NCI-H510A (cell line): ENCODE measurements around the gene SNED1.

Experiments
- DNase-seq: peaks from one replicate; lab custom pipeline; 2025; lab: John Stamatoyannopoulos, UW

The SNED1 gene

GRCh38 chr2:240997856-240998705 lies at the start of gene SNED1:
Gene SNED1 (plus strand): TSS chr2:240998618. CDS start chr2:240998838, 220 bp downstream.
- DNase-seq: peak; percentile 76

- DNase-seq: no peak
Observed at GRCh38 chr2:240948905-240949790, 49.3 kb upstream of the SNED1 start.

- DNase-seq: no peak
Observed at GRCh38 chr2:240949791-240950705, 48.4 kb upstream of the SNED1 start.

GRCh38 chr2:240951045-240951594 lies 47.3 kb upstream of the SNED1 start:
- DNase-seq: no peak

- no peak for DNase-seq
Observed at GRCh38 chr2:240952496-240953246, 45.7 kb upstream of the SNED1 start.

- DNase-seq: no peak
Observed at GRCh38 chr2:240953426-240954410, 44.7 kb upstream of the SNED1 start.

GRCh38 chr2:240954436-240955305 lies 43.7 kb upstream of the SNED1 start:
- DNase-seq: no peak

- no peak for DNase-seq
Observed at GRCh38 chr2:240955306-240956170, 42.9 kb upstream of the SNED1 start.

GRCh38 chr2:240956171-240956934 lies 42.1 kb upstream of the SNED1 start:
- DNase-seq: no peak

GRCh38 chr2:240956935-240957655 lies 41.3 kb upstream of the SNED1 start:
- no peak for DNase-seq

- DNase-seq: no peak
Observed at GRCh38 chr2:240957656-240958365, 40.6 kb upstream of the SNED1 start.

GRCh38 chr2:240958366-240959213 lies 39.8 kb upstream of the SNED1 start:
- no peak for DNase-seq

GRCh38 chr2:240959214-240959940 lies 39.0 kb upstream of the SNED1 start:
- DNase-seq: no peak

- DNase-seq: no peak
Observed at GRCh38 chr2:240959941-240960308, 38.5 kb upstream of the SNED1 start.
